COR-L47 (cell line): ENCODE data around the gene SAMM50.

Source experiments
- DNase-seq: peaks from one replicate; lab custom pipeline; 2025; lab: John Stamatoyannopoulos, UW

Gene SAMM50

GRCh38 chr22:43955040-43955882 lies at the start of gene SAMM50:
Gene SAMM50, plus strand, starts transcription at chr22:43955442. Its CDS starts 136 bp downstream, at chr22:43955578.
- DNase-seq, result peak; percentile 86

- DNase-seq, result no peak
These were observed 49.6 kb upstream of the SAMM50 start for GRCh38 chr22:43905681-43906080.

DNA sequence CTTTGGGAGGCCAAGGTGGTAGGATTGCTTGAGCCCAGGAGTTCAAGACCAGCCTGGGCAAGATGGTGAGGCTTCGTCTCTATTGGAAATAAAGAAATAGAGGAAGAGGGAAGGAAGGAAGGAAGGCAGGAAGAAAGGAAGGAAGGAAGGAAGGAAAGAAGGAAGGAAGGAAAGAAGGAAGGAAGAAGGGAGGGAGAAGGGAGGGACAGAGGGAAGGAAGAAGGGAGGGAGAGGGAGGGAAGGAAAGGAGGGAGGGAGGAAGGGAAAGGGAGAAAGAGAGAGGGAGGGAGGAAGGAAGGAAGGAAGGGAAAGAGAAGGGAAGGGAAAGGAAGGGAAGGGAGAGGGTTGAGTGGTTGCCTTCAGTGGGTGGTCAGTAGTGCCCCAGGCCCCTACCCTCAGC lies 45.5 kb upstream of the SAMM50 start:
- DNase-seq, result no peak

GRCh38 chr22:43910178-43910695 lies 45.0 kb upstream of the SAMM50 start:
- no peak for DNase-seq

DNA sequence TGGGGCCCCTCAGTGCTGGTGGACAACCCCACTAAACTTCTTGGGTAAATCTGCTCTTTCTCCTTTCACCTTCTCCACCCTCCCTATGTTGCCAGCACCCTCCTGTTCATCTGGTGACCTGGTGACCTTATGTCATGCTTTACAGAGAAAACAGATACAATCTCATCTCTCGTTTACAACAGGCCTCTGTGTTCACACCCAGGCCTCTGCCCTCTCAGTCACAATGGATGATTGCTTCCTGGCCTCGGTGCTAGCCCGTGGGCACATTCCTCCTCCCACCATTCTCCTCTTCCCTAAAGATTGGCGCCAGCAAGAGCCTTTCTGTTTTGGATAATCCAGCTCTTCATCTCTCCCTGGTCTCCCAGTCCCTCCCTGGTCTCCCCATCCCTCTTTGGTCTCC lies 43.9 kb upstream of the SAMM50 start:
- no peak for DNase-seq

DNA sequence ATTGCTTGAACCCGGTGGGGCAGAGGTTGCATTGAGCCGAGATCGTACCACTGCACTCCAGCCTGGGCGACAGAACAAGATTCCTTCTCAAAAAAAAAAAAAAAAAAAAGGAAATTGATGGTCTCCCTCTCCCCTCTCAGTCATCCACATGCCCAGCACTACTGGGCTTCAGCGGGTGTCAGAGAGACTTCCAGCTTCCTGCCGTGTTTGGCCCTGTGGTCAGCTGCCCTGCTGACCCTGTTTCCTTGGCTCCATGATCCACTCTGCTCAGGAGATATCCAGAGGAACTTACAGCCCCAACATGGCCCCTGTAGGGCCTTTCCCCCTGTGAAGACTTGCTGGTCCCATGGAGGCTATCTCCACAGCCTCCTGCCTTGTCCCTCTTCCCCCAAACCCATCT lies 37.7 kb upstream of the SAMM50 start:
- no peak for DNase-seq

DNA sequence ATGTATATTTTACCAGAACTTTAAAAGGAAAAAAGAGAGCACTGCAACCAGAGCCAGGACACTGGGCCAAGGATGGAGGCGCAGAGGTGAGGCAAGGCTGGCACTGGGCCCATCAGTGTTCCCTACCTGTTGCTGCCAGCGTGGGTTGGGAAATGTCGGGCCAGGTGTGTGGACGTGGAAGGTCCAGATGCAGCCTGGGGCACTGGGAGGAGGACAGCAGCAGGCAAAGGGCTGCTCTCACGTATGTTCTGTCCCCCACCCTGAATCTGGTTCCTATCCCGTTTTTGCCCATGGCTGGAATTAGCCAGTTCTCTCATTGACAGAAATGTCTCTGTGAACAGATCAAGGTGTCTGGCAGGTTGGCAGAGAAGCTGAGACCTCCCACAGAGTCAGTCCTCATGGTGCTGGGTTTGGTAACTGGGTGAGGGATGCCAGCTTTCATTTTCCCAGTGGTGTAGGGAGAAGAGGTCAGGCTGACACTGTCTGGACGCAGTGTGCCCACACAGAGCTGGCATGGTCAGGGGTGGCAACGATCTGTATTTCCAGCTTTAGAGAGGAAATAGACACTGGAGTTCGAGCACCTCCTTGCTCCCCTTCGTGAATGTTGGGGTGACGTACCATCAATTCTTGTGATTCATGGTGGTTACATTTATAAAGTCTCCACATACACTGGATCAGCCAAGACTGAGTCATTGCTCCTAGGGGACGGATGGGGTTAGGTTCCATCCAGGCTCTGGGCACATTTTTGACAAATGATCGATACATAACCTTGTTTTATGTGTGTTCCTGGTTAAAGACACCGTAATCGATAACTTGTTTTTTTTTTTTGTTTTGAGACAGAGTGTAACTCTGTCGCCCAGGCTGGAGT lies 35.9 kb upstream of the SAMM50 start:
- no peak for DNase-seq

- no peak for DNase-seq
These were observed 33.9 kb upstream of the SAMM50 start for GRCh38 chr22:43921370-43921769.

GRCh38 chr22:43922123-43922522 lies 33.1 kb upstream of the SAMM50 start:
- no peak for DNase-seq

DNA sequence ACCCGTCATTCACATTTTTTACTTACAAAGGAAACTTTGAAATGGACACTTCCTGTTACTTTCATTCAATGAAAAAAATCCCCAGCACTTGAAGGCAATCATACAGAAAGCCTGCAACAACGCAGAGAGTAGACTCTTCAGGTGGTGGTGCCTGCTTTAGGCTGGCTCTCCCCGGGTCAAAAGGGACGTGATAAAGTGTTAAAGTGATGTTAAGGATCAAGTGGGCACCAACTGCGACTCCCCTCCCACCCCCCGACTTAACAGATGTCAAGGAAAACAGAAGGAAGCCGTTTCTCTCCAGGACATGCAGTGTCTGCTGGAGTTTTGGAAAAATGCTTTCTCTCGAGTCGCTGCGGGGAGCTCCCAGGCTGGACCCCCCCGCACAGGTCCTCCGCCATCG lies 32.1 kb upstream of the SAMM50 start:
- DNase-seq, result no peak

DNA sequence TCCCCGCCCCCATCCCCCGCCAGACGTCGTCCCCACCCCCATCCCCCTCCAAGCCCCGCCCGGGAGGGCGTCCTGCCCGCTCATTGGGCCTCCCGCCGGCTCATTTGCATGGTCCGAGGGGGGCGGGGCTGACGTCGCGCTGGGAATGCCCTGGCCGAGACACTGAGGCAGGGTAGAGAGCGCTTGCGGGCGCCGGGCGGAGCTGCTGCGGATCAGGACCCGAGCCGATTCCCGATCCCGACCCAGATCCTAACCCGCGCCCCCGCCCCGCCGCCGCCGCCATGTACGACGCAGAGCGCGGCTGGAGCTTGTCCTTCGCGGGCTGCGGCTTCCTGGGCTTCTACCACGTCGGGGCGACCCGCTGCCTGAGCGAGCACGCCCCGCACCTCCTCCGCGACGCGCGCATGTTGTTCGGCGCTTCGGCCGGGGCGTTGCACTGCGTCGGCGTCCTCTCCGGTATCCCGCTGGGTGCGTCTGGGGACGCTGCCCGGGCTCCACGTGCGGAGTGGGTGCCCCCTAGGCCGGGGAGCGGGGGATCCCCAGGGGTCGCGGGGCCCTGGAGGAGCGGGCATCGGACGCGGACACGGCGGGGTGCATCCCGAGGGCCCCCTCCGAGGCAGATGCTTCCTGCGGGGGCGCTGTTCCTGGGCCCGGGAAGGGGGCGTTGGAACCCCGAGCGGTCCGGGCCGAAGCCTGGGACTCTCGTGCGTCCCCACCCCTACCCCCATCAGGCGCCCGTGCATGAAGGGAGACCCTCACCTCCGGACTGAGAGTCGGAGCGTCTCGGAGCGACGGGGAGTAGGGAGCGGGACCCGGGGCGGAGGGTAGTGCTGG lies 31.4 kb upstream of the SAMM50 start, which contains the start of gene PNPLA3:
TSS of gene PNPLA3 (plus strand) at position 175 of the 834 bp plus-strand sequence. CDS start at position 282, 107 bp downstream.
- DNase-seq, result peak; percentile 88

GRCh38 chr22:43924877-43925276 lies 30.4 kb upstream of the SAMM50 start:
- DNase-seq, result no peak

GRCh38 chr22:43925433-43926348 lies 29.6 kb upstream of the SAMM50 start:
- DNase-seq, result no peak

DNA sequence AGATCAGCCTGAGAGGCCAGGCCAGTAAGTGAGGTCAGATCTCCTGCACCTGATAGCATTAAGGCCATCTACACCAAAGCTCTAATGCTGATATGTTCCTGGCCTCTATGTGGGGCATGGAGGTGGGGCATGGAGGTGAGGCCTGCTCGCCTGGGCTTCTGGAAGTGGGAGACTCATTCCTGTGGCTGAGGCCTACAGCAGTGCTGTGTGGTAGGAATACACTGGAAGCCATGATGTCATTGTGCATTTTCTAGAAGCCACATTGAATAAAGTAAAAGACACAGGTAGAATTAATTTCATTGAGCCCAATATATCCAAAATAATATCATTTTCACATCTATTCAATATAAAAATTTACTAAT lies 28.9 kb upstream of the SAMM50 start:
- DNase-seq, result no peak

GRCh38 chr22:43928468-43928867 lies 26.8 kb upstream of the SAMM50 start:
- no peak for DNase-seq

GRCh38 chr22:43928908-43929307 lies 26.3 kb upstream of the SAMM50 start:
- no peak for DNase-seq

DNA sequence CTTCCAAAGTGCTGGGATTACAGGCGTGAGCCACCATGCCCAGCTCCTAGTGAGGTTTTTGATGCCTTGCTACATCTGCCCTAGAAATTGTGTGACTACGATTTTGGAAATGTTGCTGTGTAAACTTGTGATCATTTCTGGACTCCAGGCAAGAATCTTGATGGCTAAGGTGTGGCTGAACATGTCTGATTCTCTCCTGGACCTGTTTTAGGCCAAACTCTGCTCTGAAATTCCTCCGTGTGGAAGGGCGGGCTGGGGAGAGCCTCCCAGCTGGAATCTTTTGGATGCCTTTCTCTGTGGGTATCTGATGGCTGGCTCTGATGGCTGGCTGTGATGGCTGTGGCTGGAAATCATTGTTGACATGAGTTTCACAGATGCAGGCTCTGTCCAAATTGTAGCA lies 23.5 kb upstream of the SAMM50 start:
- no peak for DNase-seq

GRCh38 chr22:43941449-43941848 lies 13.8 kb upstream of the SAMM50 start:
- no peak for DNase-seq

DNA sequence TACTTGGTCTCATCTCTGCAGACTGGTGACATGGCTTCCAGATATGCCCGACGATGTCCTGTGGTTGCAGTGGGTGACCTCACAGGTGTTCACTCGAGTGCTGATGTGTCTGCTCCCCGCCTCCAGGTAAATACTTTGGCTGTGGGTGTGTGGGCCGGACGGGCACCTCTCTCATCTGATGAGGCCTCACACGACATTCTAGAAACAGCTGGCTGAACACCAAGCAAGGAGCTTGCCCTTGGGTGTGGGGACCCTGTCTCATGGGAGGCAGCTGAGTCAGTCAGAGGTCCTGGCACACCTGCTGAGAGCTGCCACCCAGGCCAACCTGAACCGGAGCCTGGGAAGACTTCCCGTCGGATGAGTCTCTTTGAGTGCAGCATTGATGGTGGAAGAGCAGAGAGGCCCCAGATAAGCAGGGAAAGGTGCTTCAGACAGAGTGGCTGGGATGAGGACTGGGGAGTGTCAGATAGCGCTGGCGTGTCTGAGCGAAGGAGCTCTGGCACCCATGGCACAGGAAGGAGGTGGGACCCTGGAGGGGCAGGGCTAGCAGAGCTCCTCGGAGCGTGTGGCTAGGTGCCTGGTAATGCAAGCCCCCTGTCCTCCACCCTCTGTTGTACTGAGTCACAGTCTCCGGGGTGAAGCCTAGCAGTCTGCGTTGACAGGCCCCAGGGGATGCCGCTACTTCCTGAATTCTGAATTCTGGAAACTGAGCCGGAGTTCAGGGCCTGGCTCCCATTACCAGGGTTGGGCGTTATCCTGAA lies 10.4 kb upstream of the SAMM50 start:
- no peak for DNase-seq
